Ovary (tissue), 9 donors: Measurements from ENCODE around the gene ADGRG3. TPM values are rescaled to one million over a fixed set of nuclear protein-coding genes. Genes with fewer than 3 reads are reported as not detected.

Source experiments
- DNase-seq, 5 donors: peaks; one replicate each; pipeline ENCODE4 v3.0.0-alpha.2; 2019 to 2020
- H3K27ac ChIP-seq, 2 donors: fragments of 200-600 bp; one replicate each; pipeline versions ENCODE4 v1.5.1 to v1.8.0; 2019 to 2022
- H3K27me3 ChIP-seq: fragments of 200-600 bp; one replicate; pipeline ENCODE4 v1.8.0; 2022
- H3K36me3 ChIP-seq: fragments of 200-600 bp; sonication (generic); one replicate; pipeline ENCODE4 v1.5.1; 2019
- H3K4me1 ChIP-seq: one replicate; pipeline ENCODE4 v1.8.1; 2013; ENCODE audit warnings: mild to moderate bottlenecking, moderate library complexity; ENCODE audit not compliant: insufficient read depth
- H3K4me3 ChIP-seq: fragments of 200-600 bp; sonication (generic); one replicate; pipeline ENCODE4 v1.5.1; 2017
- H3K9me3 ChIP-seq, 2 donors: fragments of 200-600 bp in 1 of 2; sonication (generic) in 1 of 2; one replicate each; pipeline versions ENCODE4 v1.5.1 to v1.8.1; 2013 to 2019; ENCODE audit warnings: mild to moderate bottlenecking in 1 of 2, moderate library complexity in 1 of 2
- EP300 ChIP-seq: sonication (generic); formaldehyde crosslinking; IDR thresholded peaks from one replicate; pipeline ENCODE4 v1.6.1; 2017; ENCODE audit warnings: antibody characterized with exemption
- POLR2A ChIP-seq: fragments of 450-650 bp; IDR thresholded peaks from one replicate; pipeline ENCODE4 v1.6.1; 2017; ENCODE audit warnings: antibody characterized with exemption, mild to moderate bottlenecking, moderate library complexity
- WGBS, 3 donors: extraction: QIAGEN DNeasy Blood & Tissue Kit in 1 of 3; methylation state at CpG; one replicate each; pipeline versions ENCODE4 v1.1.5 to v1.1.7; 2013 to 2017; 5-methylcytosine and 5-hydroxymethylcytosine counted together
- intact Hi-C, 4 donors: fragments of 100-400 bp; cut with DNase I; formaldehyde crosslinking; loops; one replicate each; pipeline versions ENCODE4 v1.11.0 to v1.15.1; 2022 to 2023
- polyA plus RNA-seq, 2 donors: library from polyadenylated mRNA; stranded (reverse); fragments of 200-250 nt in 1 of 2; fragments of 350-450 nt in 1 of 2; fragmentation: Illumina TruSeq in 1 of 2; extraction: RNeasy Lipid Tissue Mini Kit (QIAGEN cat#74804) in 1 of 2; gene quantifications; one replicate each; pipeline ENCODE4 v1.2.3, GENCODE V29; 2013 to 2014
- total RNA-seq, 7 donors: library from RNA; depleted of rRNA in 2 of 7; stranded (reverse); fragments of >200 nt in 2 of 7; fragmentation: NEBNext Ultra II Directional in 3 of 7; extraction: Animal tissue kit (Norgen Biotek cat#: 25700) in 3 of 7; gene quantifications; one replicate each; pipeline versions ENCODE4 v1.1.0 to v1.2.4, GENCODE V29; 2016 to 2023
- TF ChIP-seq, protein P1 (sequence below), 3 donors: fragments of 450-650 bp in 2 of 3; fragments of 200-600 bp in 1 of 3; IDR thresholded peaks; one replicate each; pipeline versions ENCODE4 v1.5.1 to v1.8.0; 2016 to 2022; ENCODE audit warnings: antibody characterized with exemption in 3 of 3, mild to moderate bottlenecking in 1 of 3
- donor health status: DM: no; HTN: no; CAD: no; lungs with moderate emphysema.
- donor health status: DM: no; HTN: no; CAD: no.
- donor health status: Bipolar disorder and iron deficiency.
- donor health status: DM: yes; HTN: yes; CAD: no.
- donor health status: DM: no; HTN: no; CAD: no.
- donor health status: DM: yes; HTN: yes; CAD: no.

Gene ADGRG3
- total and polyA plus RNA-seq, 9 donors: 0.40 to 1.7 (median 0.92) TPM

DNA sequence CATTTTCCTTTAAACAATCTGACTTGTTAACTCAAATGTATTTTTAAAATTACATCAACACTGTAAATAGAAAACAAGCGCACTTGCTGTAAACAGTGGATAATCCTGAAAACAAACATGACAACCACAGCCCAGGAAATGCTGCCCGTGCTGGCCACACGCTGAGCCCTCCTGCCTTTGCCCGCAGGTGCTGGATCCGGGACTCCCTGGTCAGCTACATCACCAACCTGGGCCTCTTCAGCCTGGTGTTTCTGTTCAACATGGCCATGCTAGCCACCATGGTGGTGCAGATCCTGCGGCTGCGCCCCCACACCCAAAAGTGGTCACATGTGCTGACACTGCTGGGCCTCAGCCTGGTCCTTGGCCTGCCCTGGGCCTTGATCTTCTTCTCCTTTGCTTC, 6.6 kb upstream of the ADGRG3 start:
- no peak for DNase-seq
- H3K4me3 ChIP-seq: no peak overlapping the region
- no peak overlapping the region for H3K27ac ChIP-seq
- no peaks in the 10 kb centered on the region for H3K27me3 ChIP-seq
- TF ChIP-seq, protein P1, sequence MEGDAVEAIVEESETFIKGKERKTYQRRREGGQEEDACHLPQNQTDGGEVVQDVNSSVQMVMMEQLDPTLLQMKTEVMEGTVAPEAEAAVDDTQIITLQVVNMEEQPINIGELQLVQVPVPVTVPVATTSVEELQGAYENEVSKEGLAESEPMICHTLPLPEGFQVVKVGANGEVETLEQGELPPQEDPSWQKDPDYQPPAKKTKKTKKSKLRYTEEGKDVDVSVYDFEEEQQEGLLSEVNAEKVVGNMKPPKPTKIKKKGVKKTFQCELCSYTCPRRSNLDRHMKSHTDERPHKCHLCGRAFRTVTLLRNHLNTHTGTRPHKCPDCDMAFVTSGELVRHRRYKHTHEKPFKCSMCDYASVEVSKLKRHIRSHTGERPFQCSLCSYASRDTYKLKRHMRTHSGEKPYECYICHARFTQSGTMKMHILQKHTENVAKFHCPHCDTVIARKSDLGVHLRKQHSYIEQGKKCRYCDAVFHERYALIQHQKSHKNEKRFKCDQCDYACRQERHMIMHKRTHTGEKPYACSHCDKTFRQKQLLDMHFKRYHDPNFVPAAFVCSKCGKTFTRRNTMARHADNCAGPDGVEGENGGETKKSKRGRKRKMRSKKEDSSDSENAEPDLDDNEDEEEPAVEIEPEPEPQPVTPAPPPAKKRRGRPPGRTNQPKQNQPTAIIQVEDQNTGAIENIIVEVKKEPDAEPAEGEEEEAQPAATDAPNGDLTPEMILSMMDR (IDR thresholded peaks at IDR 0.05): no peak
- TF ChIP-seq POLR2A (no peak), EP300 (no peak)
- no peaks in the 10 kb centered on the region for H3K36me3 ChIP-seq
- intact Hi-C loops: no loop called here
- 79 to 98% (median 93%) methylated on average over 7 of the region's 7 CpGs for WGBS, 3 donors
- no peaks in the 10 kb centered on the region for H3K9me3 ChIP-seq
- no peaks in the 10 kb centered on the region for H3K4me1 ChIP-seq

GRCh38 chr16:57661936-57662906, 5.9 kb upstream of the ADGRG3 start:
- H3K4me1 ChIP-seq: no peaks in the 10 kb centered on the region
- H3K27me3 ChIP-seq: no peaks in the 10 kb centered on the region
- no peak for DNase-seq
- 84 to 90% (median 87%) methylated on average over 20 of the region's 20 CpGs for WGBS, 3 donors
- intact Hi-C loops: no loop called here
- H3K4me3 ChIP-seq: no peak overlapping the region
- no peak overlapping the region for H3K27ac ChIP-seq
- no peaks in the 10 kb centered on the region for H3K9me3 ChIP-seq
- no peaks in the 10 kb centered on the region for H3K36me3 ChIP-seq
- TF ChIP-seq, protein P1 (IDR thresholded peaks at IDR 0.05): no peak
- no peak for TF ChIP-seq EP300
- no peak for TF ChIP-seq POLR2A

GRCh38 chr16:57663436-57663835, 4.7 kb upstream of the ADGRG3 start:
- Histone ChIP-seq H3K36me3 (no peaks in the 10 kb centered on the region), H3K4me3 (no peak overlapping the region), H3K4me1 (no peaks in the 10 kb centered on the region), H3K27ac (no peak overlapping the region), H3K27me3 (no peaks in the 10 kb centered on the region), H3K9me3 (no peaks in the 10 kb centered on the region)
- no peak for TF ChIP-seq POLR2A
- TF ChIP-seq, protein P1 (IDR thresholded peaks at IDR 0.05): no peak
- TF ChIP-seq EP300: no peak
- intact Hi-C loops: no loop called here
- DNase-seq: no peak
- WGBS, 3 donors: 81 to 86% (median 82%) methylated on average over 21 of the region's 21 CpGs

GRCh38 chr16:57663917-57664661, 4.0 kb upstream of the ADGRG3 start:
- WGBS, 3 donors: 79 to 89% (median 81%) methylated on average over 15 of the region's 15 CpGs

More at GRCh38 chr16:57663917-57664661, 4.0 kb upstream of the ADGRG3 start:
- TF ChIP-seq EP300: no peak
- TF ChIP-seq POLR2A: no peak
- TF ChIP-seq, protein P1 (IDR thresholded peaks at IDR 0.05): no peak
- Histone ChIP-seq H3K27ac (no peak overlapping the region), H3K27me3 (no peaks in the 10 kb centered on the region), H3K4me3 (no peak overlapping the region), H3K36me3 (no peaks in the 10 kb centered on the region), H3K4me1 (no peaks in the 10 kb centered on the region), H3K9me3 (no peaks in the 10 kb centered on the region)
- intact Hi-C loops: no loop called here
- no peak for DNase-seq
